Body of pancreas (tissue), 4 donors: ENCODE results near the gene SLC22A23.

Experiments used
- CTCF ChIP-seq, 7 experiments: fragments of 450-650 bp in 4 of 7; fragments of 200-600 bp in 3 of 7; sonication (generic) in 3 of 7; IDR thresholded peaks; one replicate each; pipeline ENCODE4 v1.5.1; 2016 to 2019; ENCODE audit warnings: antibody characterized with exemption in 7 of 7
- POLR2A ChIP-seq, 3 donors: fragments of 450-650 bp; IDR thresholded peaks; one replicate each; pipeline ENCODE4 v1.6.1; 2016; ENCODE audit warnings: antibody characterized with exemption in 3 of 3, mild to moderate bottlenecking in 2 of 3

- TF ChIP-seq CTCF (IDR thresholded peaks at IDR 0.05) (no peak), POLR2A (IDR thresholded peaks at IDR 0.05) (no peak)
Measured at GRCh38 chr6:3446184-3446583, 10.7 kb downstream of the SLC22A23 start.
